Testis (tissue), 3 donors: ENCODE results near the gene NR6A1. TPM values are rescaled to one million over a fixed set of nuclear protein-coding genes. Genes with fewer than 3 reads are reported as not detected.

Experiments
- DNase-seq: peaks from one replicate; pipeline ENCODE4 v3.0.0-alpha.2; 2019
- H3K27ac ChIP-seq, 2 donors: fragments of 200-600 bp; sonication (generic); one replicate each; pipeline ENCODE4 v1.5.1; 2019
- H3K27me3 ChIP-seq: fragments of 200-600 bp; sonication (generic); one replicate; pipeline ENCODE4 v1.5.1; 2019
- H3K36me3 ChIP-seq: fragments of 200-600 bp; sonication (generic); one replicate; pipeline ENCODE4 v1.5.1; 2017; ENCODE audit warnings: low read depth; ENCODE audit errors: missing control alignments
- H3K4me1 ChIP-seq: fragments of 200-600 bp; sonication (generic); one replicate; pipeline ENCODE4 v1.5.1; 2019
- H3K4me3 ChIP-seq, 2 donors: fragments of 200-600 bp; sonication (generic); one replicate each; pipeline ENCODE4 v1.5.1; 2017 to 2019
- H3K9me3 ChIP-seq: fragments of 200-600 bp; sonication (generic); one replicate; pipeline ENCODE4 v1.5.1; 2017
- POLR2A ChIP-seq: fragments of 450-650 bp; IDR thresholded peaks from one replicate; pipeline ENCODE4 v1.6.1; 2017; ENCODE audit warnings: antibody characterized with exemption, mild to moderate bottlenecking, moderate library complexity
- WGBS, 2 donors: methylation state at CpG; one replicate each; pipeline ENCODE4 v1.1.5; 2018; 5-methylcytosine and 5-hydroxymethylcytosine counted together
- intact Hi-C: fragments of 100-400 bp; cut with DNase I; formaldehyde crosslinking; loops from one replicate; pipeline ENCODE4 v1.15.1; 2023; ENCODE audit warnings: low total_unique reads
- polyA plus RNA-seq: library from polyadenylated mRNA; stranded (reverse); fragments of 350-450 nt; fragmentation: Illumina TruSeq; extraction: RNeasy Lipid Tissue Mini Kit (QIAGEN cat#74804); gene quantifications from one replicate; pipeline ENCODE4 v1.2.3, GENCODE V29; 2014; ENCODE audit warnings: low read depth, low replicate concordance; ENCODE audit not compliant: insufficient read depth
- total RNA-seq, 2 donors: library from RNA; depleted of rRNA; stranded (reverse); fragments of >200 nt; gene quantifications; one replicate each; pipeline ENCODE4 v1.2.3, GENCODE V29; 2016
- TF ChIP-seq, protein P1 (sequence below), 3 experiments: fragments of 450-650 bp in 2 of 3; fragments of 200-600 bp in 1 of 3; sonication (generic) in 1 of 3; IDR thresholded peaks; one replicate each; pipeline ENCODE4 v1.5.1; 2016 to 2019; ENCODE audit warnings: antibody characterized with exemption in 3 of 3, mild to moderate bottlenecking in 2 of 3, moderate library complexity in 1 of 3

The NR6A1 gene
- total and polyA plus RNA-seq, 3 donors from 2014 or later: 54.6 to 100 (median 92.1) TPM

DNA sequence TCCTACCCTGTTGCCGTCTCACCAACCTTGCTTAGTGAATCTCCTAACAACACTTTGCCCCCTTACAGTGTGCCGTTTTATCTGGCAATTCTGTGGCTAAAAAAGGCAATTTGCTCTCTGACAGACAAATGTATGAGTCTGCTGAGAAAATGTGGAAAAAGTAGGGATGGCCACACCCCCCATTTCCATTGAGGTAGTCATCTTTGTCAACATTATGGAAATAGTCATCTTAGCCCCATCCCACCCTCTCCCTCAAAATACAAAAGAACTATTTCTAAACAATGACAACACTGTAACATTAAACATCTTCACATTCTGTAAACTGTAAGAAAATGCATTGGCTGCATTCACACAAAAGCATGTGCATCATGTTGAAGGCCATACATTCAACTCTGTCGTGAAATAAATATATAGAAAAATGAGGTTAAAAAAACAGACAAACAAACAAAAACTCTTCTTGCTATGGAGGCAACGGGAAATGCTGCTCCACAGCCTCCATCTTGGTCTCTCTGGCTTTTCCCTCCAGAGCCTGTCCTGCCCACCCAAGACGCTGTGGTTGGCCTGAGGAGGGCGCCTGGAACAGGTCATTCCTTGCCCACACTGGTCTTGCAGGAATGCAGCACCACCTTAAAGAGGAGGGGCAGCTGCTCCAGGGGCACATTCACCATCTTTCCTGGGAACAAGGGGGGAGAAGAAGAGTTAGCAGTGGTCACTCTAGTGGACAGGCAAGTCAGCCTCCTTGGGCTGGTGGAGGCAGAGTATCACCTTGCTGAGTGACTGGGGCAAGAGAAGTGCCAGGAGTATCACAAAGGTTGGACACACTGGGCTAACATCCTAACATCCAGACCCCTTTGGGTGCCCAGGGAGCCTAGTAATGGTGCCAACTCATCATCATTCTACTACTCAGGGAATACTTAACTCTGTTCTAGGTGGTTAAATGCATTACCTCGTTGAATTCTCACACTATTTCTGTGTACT, 248.7 kb downstream of the NR6A1 start:
- WGBS, 2 donors: 87 to 89% methylated on average over 7 of the region's 7 CpGs
- no peak for TF ChIP-seq POLR2A
- TF ChIP-seq, protein P1, sequence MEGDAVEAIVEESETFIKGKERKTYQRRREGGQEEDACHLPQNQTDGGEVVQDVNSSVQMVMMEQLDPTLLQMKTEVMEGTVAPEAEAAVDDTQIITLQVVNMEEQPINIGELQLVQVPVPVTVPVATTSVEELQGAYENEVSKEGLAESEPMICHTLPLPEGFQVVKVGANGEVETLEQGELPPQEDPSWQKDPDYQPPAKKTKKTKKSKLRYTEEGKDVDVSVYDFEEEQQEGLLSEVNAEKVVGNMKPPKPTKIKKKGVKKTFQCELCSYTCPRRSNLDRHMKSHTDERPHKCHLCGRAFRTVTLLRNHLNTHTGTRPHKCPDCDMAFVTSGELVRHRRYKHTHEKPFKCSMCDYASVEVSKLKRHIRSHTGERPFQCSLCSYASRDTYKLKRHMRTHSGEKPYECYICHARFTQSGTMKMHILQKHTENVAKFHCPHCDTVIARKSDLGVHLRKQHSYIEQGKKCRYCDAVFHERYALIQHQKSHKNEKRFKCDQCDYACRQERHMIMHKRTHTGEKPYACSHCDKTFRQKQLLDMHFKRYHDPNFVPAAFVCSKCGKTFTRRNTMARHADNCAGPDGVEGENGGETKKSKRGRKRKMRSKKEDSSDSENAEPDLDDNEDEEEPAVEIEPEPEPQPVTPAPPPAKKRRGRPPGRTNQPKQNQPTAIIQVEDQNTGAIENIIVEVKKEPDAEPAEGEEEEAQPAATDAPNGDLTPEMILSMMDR (IDR thresholded peaks at IDR 0.05): no peak
- intact Hi-C loops: no loop called here
- Histone ChIP-seq H3K9me3 (no peaks in the 10 kb centered on the region), H3K4me3 (no peak overlapping the region), H3K36me3 (no peaks in the 10 kb centered on the region), H3K4me1 (no peaks in the 10 kb centered on the region), H3K27ac (no peak overlapping the region), H3K27me3 (no peaks in the 10 kb centered on the region)
- DNase-seq: no peak

DNA sequence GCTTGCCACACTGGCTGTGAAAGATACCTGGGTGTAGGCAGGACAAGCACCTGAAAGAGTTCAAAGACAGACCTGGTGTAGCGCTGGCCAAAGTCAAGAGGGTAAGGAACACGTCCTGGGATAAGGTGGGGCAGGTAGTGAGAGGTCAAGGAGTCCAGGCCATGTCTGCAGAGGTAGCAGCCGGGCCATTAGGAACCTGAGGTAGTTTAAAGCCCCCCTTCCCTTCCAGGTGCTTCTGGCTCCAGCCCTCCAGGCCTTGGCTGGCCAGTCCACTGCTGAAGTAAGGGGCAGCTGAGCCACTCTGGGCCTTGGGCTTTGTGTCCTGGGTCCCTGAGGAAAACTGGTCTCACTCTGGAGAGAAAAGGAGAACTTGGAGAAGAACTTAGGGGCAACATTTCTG, 250.0 kb downstream of the NR6A1 start:
- H3K27ac ChIP-seq: peak overlapping the region; percentile 16 to 20
- H3K36me3 ChIP-seq: no peaks in the 10 kb centered on the region
- intact Hi-C loops: no loop called here
- no peaks in the 10 kb centered on the region for H3K9me3 ChIP-seq
- DNase-seq: no peak
- TF ChIP-seq, protein P1 (IDR thresholded peaks at IDR 0.05): no peak
- TF ChIP-seq POLR2A: no peak
- 96 to 100% methylated on average over 3 of the region's 3 CpGs for WGBS, 2 donors
- no peaks in the 10 kb centered on the region for H3K27me3 ChIP-seq
- no peak overlapping the region for H3K4me3 ChIP-seq
- H3K4me1 ChIP-seq: no peaks in the 10 kb centered on the region

DNA sequence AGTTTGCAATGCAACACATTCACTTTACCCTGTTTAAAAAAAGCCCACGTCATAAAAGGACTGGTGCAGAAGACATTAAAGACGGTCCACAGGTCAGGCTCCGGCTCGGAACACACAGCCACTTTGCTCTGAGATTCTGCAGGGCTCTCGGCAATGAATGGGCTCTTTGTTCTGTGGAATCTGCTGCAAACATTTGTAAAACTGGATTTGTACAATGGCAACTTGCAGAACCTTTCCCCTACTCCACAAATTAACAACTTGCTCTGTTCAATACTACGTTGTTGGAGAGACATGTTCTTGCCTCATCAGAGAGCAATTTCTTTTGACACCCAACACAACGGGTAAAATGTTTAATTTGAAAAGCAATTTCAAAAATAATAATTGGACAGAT, 250.9 kb downstream of the NR6A1 start:
- Histone ChIP-seq H3K4me1 (peaks cover 5% of the 10 kb centered on the region), H3K27ac (peak overlapping the region in 1 of 2 donors; percentile 20), H3K27me3 (no peaks in the 10 kb centered on the region), H3K9me3 (no peaks in the 10 kb centered on the region), H3K4me3 (no peak overlapping the region), H3K36me3 (no peaks in the 10 kb centered on the region)
- TF ChIP-seq, protein P1 (IDR thresholded peaks at IDR 0.05): no peak
- TF ChIP-seq POLR2A: no peak
- peak; percentile 60 for DNase-seq
- 71 to 81% methylated on average over 7 of the region's 7 CpGs for WGBS, 2 donors
- intact Hi-C loops: no loop called here

DNA sequence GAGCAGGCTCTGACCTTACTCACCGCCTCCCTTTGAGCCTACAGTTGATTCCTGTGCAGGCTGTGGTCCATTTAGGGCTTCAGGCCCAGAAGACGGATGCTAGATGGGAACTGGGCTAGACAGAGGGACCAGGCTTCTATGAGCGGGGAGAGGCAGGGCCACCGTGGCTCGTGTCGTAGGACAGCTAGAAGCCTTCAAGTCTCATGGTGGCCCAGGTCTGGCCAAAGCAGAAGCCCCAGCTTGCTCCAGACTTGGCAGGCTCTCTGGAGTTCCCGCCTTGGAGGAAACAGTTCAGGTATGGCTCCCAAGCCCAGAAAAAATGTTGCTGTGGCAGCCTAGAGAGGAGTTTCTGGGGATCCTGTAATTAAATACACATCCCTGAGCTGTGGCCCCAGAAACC, 253.0 kb downstream of the NR6A1 start:
- H3K36me3 ChIP-seq: no peaks in the 10 kb centered on the region
- H3K27ac ChIP-seq: no peak overlapping the region
- H3K27me3 ChIP-seq: no peaks in the 10 kb centered on the region
- DNase-seq: no peak
- TF ChIP-seq, protein P1 (IDR thresholded peaks at IDR 0.05): no peak
- TF ChIP-seq POLR2A: no peak
- WGBS, 2 donors: 93 to 95% methylated on average over 6 to 7 of the region's 7 CpGs
- H3K4me1 ChIP-seq: peaks cover 23% of the 10 kb centered on the region
- intact Hi-C loops: no loop called here
- H3K9me3 ChIP-seq: no peaks in the 10 kb centered on the region
- H3K4me3 ChIP-seq: no peak overlapping the region
